GF-D8 (cell line): ENCODE results near the gene SIMC1.

Experiments
- DNase-seq: peaks from one replicate; lab custom pipeline; 2025; lab: John Stamatoyannopoulos, UW

The SIMC1 gene

GRCh38 chr5:176364765-176365350, 126.6 kb downstream of the SIMC1 start:
- no peak for DNase-seq

- no peak for DNase-seq
Observed at GRCh38 chr5:176365351-176366231, 127.4 kb downstream of the SIMC1 start, which contains the start of gene ARL10. Gene ARL10 (plus strand): TSS chr5:176365487. CDS start chr5:176365564, 77 bp downstream.

GRCh38 chr5:176366232-176366894, 128.1 kb downstream of the SIMC1 start:
- DNase-seq, result no peak

- no peak for DNase-seq
Observed at GRCh38 chr5:176368726-176369125, 130.5 kb downstream of the SIMC1 start.

- no peak for DNase-seq
Observed at GRCh38 chr5:176369934-176370711, 131.9 kb downstream of the SIMC1 start.

- DNase-seq, result no peak
Observed at GRCh38 chr5:176371621-176372539, 133.7 kb downstream of the SIMC1 start.

- DNase-seq, result no peak
Observed at GRCh38 chr5:176373100-176373818, 135.0 kb downstream of the SIMC1 start.

GRCh38 chr5:176379881-176380280, 141.7 kb downstream of the SIMC1 start:
- peak; percentile 1 for DNase-seq

- no peak for DNase-seq
Observed at GRCh38 chr5:176381423-176381822, 143.2 kb downstream of the SIMC1 start.

GRCh38 chr5:176381979-176382378, 143.8 kb downstream of the SIMC1 start:
- DNase-seq, result no peak

- DNase-seq, result no peak
Observed at GRCh38 chr5:176382721-176383120, 144.5 kb downstream of the SIMC1 start.

- DNase-seq, result no peak
Observed at GRCh38 chr5:176383248-176383905, 145.2 kb downstream of the SIMC1 start.

- DNase-seq, result no peak
Observed at GRCh38 chr5:176383961-176384360, 145.7 kb downstream of the SIMC1 start.

GRCh38 chr5:176384366-176384930, 146.2 kb downstream of the SIMC1 start:
- DNase-seq, result no peak

GRCh38 chr5:176384991-176385390, 146.8 kb downstream of the SIMC1 start:
- DNase-seq, result no peak

GRCh38 chr5:176386491-176386890, 148.3 kb downstream of the SIMC1 start:
- no peak for DNase-seq

- no peak for DNase-seq
Observed at GRCh38 chr5:176387384-176387925, 149.2 kb downstream of the SIMC1 start.

- DNase-seq, result no peak
Observed at GRCh38 chr5:176388003-176388443, 149.8 kb downstream of the SIMC1 start.
